HEK293 (cell line): ENCODE measurements around the gene PKMYT1.
A peak's percentile ranks its signal among the peaks of the same experiment; 100 is the strongest.

Experiments used
- CTCF ChIA-PET: fragments of 350-600 bp; formaldehyde crosslinking; extraction: SDS; loops from one replicate; lab custom pipeline; 2021; ENCODE audit warnings: antibody characterized with exemption; lab: Yijun Ruan, JAX
- POLR2A ChIA-PET: fragments of 300-600 bp; formaldehyde crosslinking; extraction: SDS; loops from one replicate; lab custom pipeline; 2020; ENCODE audit warnings: antibody characterized with exemption, inconsistent platforms; lab: Yijun Ruan, JAX
- H3K27ac ChIP-seq: fragments of 200-500 bp; sonication (Bioruptor generic); 2 replicates; pipeline ENCODE4 v1.5.1; 2014; ENCODE audit warnings: low read depth, low read length, control low read depth, inconsistent platforms; ENCODE audit errors: extremely low read depth
- H3K36me3 ChIP-seq, 2 experiments: fragments of 200-500 bp in 1 of 2; sonication (Bioruptor generic) in 1 of 2; 1 replicate in 1 of 2; 2 replicates in 1 of 2; pipeline ENCODE4 v1.5.1; 2014 to 2017; ENCODE audit warnings: inconsistent platforms in 2 of 2, low read length in 2 of 2; ENCODE audit not compliant: control insufficient read depth in 2 of 2, insufficient read depth in 1 of 2
- H3K4me1 ChIP-seq: fragments of 200-500 bp; sonication (Bioruptor generic); 2 replicates; pipeline ENCODE4 v1.5.1; 2014; ENCODE audit warnings: mild to moderate bottlenecking, low read length, inconsistent platforms; ENCODE audit not compliant: control insufficient read depth, insufficient read depth
- H3K4me3 ChIP-seq: 2 replicates; pipeline ENCODE4 v1.5.1; 2011; ENCODE audit warnings: low read depth, mild to moderate bottlenecking, control low read depth, low read length, moderate library complexity
- H3K9me3 ChIP-seq: fragments of 200-500 bp; sonication (Bioruptor generic); 2 replicates; pipeline ENCODE4 v1.5.1; 2014; ENCODE audit warnings: low read depth, low read length, inconsistent platforms; ENCODE audit not compliant: control insufficient read depth, insufficient read depth
- IKZF3 ChIP-seq: fragments of 450-650 bp; IDR thresholded peaks from 2 replicates; pipeline ENCODE4 v1.5.0; 2018; ENCODE audit warnings: missing biosample characterization, mild to moderate bottlenecking, missing genetic modification characterization, moderate library complexity
- KLF1 ChIP-seq: fragments of 450-650 bp; formaldehyde crosslinking; IDR thresholded peaks from 2 replicates; pipeline ENCODE4 v1.5.1; 2016; ENCODE audit warnings: missing biosample characterization, missing genetic modification characterization
- PRDM1 ChIP-seq: fragments of 450-650 bp; formaldehyde crosslinking; IDR thresholded peaks from 2 replicates; pipeline ENCODE4; 2016; ENCODE audit warnings: missing biosample characterization, missing genetic modification characterization
- YY2 ChIP-seq: fragments of 450-650 bp; formaldehyde crosslinking; IDR thresholded peaks from 2 replicates; pipeline ENCODE4 v1.5.1; 2016; ENCODE audit warnings: missing biosample characterization, missing genetic modification characterization
- ZIC2 ChIP-seq: fragments of 450-650 bp; formaldehyde crosslinking; IDR thresholded peaks from 2 replicates; pipeline ENCODE4 v1.5.1; 2016; ENCODE audit warnings: missing biosample characterization, missing genetic modification characterization
- ZNF488 ChIP-seq: fragments of 450-650 bp; formaldehyde crosslinking; IDR thresholded peaks from 2 replicates; pipeline ENCODE4 v1.5.1; 2016; ENCODE audit warnings: missing biosample characterization, missing genetic modification characterization
- ZNF501 ChIP-seq: fragments of 450-650 bp; formaldehyde crosslinking; IDR thresholded peaks from 2 replicates; pipeline ENCODE4 v1.5.1; 2016; ENCODE audit warnings: missing biosample characterization, missing genetic modification characterization
- ZNF513 ChIP-seq: fragments of 450-650 bp; IDR thresholded peaks from 2 replicates; pipeline ENCODE4 v1.5.1; 2018; ENCODE audit warnings: missing biosample characterization, missing genetic modification characterization
- ZNF677 ChIP-seq: fragments of 450-650 bp; IDR thresholded peaks from 2 replicates; pipeline ENCODE4 v1.5.0; 2018; ENCODE audit warnings: missing biosample characterization, mild to moderate bottlenecking, missing genetic modification characterization, moderate library complexity
- ZNF76 ChIP-seq: fragments of 450-650 bp; formaldehyde crosslinking; IDR thresholded peaks from 2 replicates; pipeline ENCODE4; 2016; ENCODE audit warnings: low read depth, missing biosample characterization, missing genetic modification characterization, borderline replicate concordance
- TF ChIP-seq, protein P1 (sequence below): fragments of 450-650 bp; formaldehyde crosslinking; conservative IDR thresholded peaks from 2 replicates; pipeline ENCODE4 v1.5.1; 2016; ENCODE audit warnings: low read depth, missing biosample characterization, missing genetic modification characterization
- TF ChIP-seq, protein P2 (sequence below): fragments of 450-650 bp; formaldehyde crosslinking; IDR thresholded peaks from 2 replicates; pipeline ENCODE4 v1.5.1; 2016; ENCODE audit warnings: missing biosample characterization, missing genetic modification characterization

The PKMYT1 gene

DNA sequence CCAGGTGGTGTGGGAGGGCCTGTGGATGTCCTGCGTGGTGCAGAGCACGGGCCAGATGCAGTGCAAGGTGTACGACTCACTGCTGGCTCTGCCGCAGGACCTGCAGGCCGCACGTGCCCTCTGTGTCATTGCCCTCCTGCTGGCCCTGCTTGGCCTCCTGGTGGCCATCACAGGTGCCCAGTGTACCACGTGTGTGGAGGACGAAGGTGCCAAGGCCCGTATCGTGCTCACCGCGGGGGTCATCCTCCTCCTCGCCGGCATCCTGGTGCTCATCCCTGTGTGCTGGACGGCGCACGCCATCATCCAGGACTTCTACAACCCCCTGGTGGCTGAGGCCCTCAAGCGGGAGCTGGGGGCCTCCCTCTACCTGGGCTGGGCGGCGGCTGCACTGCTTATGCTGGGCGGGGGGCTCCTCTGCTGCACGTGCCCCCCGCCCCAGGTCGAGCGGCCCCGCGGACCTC lies 33.3 kb upstream of the PKMYT1 start:
- H3K9me3 ChIP-seq: no peaks in the 10 kb centered on the region
- CTCF ChIA-PET: interaction anchor here (0.6 kb wide), 1 partner anchor 29 kb away, joined by 3 read pairs; no protein-coding TSS in a partner anchor
- H3K4me1 ChIP-seq: no peaks in the 10 kb centered on the region; the same call in 1 of the 2 replicates
- TF ChIP-seq ZNF488 (tag by site-specific recombination) (no peak), ZNF513 (tag by site-specific recombination) (no peak), IKZF3 (tag by site-specific recombination) (no peak), ZNF501 (tag by site-specific recombination) (no peak)
- TF ChIP-seq, protein P1, sequence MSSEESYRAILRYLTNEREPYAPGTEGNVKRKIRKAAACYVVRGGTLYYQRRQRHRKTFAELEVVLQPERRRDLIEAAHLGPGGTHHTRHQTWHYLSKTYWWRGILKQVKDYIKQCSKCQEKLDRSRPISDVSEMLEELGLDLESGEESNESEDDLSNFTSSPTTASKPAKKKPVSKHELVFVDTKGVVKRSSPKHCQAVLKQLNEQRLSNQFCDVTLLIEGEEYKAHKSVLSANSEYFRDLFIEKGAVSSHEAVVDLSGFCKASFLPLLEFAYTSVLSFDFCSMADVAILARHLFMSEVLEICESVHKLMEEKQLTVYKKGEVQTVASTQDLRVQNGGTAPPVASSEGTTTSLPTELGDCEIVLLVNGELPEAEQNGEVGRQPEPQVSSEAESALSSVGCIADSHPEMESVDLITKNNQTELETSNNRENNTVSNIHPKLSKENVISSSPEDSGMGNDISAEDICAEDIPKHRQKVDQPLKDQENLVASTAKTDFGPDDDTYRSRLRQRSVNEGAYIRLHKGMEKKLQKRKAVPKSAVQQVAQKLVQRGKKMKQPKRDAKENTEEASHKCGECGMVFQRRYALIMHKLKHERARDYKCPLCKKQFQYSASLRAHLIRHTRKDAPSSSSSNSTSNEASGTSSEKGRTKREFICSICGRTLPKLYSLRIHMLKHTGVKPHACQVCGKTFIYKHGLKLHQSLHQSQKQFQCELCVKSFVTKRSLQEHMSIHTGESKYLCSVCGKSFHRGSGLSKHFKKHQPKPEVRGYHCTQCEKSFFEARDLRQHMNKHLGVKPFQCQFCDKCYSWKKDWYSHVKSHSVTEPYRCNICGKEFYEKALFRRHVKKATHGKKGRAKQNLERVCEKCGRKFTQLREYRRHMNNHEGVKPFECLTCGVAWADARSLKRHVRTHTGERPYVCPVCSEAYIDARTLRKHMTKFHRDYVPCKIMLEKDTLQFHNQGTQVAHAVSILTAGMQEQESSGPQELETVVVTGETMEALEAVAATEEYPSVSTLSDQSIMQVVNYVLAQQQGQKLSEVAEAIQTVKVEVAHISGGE: no peak
- H3K27ac ChIP-seq: no peak overlapping the region
- POLR2A ChIA-PET: no interaction called here
- H3K4me3 ChIP-seq: no peak overlapping the region
- H3K36me3 ChIP-seq: no peaks in the 10 kb centered on the region

DNA sequence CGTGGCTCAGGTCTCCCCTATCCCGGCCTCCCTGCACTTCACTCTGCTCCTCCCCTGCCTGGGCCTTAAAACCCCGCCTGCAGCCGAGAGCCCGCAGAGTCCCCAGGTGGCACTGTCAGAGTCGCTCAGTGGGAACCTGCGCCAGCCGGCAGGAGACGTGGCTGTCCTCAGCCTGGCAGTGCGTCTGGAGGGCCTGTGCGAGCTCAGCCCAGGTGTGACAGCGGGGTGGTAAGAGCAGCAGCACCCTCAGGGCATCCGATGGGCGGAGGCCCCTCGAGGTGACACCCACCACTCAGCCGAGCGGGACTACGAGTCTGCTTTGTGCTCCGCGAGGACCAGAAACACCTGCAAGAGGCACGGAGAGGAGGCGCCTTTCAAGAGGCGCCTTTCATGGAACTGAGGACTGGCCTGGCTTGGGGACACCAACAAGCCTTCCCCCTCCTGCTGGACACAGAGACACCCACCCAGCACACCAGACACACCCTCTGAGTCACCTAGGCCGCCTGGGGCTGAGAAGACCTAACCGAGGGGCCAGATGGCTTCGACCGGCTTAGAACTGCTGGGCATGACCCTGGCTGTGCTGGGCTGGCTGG lies 32.7 kb upstream of the PKMYT1 start, which contains the start of gene CLDN9:
CLDN9 (plus strand) TSS at position 96 of the 593 bp plus-strand sequence; CDS start at position 536, 440 bp downstream.
- Histone ChIP-seq H3K4me3 (no peak within 1 kb of the TSS), H3K36me3 (no peaks in the 10 kb centered on the region), H3K9me3 (no peaks in the 10 kb centered on the region), H3K27ac (no peak within 1 kb of the TSS), H3K4me1 (no peaks in the 10 kb centered on the region; the same call in 1 of the 2 replicates)
- ChIA-PET POLR2A (interaction anchor here (0.6 to 1.4 kb wide), 4 partner anchors 8 to 15 kb away, joined by 3 to 5 read pairs (median 4); partner anchors contain the start of genes HCFC1R1 and THOC6), CTCF (interaction anchor here (0.6 kb wide), 1 partner anchor 29 kb away, joined by 3 read pairs; no protein-coding TSS in a partner anchor)
- TF ChIP-seq ZNF76 (tag by site-specific recombination): no peak
- TF ChIP-seq YY2: no peak
- TF ChIP-seq ZNF488 (tag by site-specific recombination): no peak
- TF ChIP-seq, protein P2, sequence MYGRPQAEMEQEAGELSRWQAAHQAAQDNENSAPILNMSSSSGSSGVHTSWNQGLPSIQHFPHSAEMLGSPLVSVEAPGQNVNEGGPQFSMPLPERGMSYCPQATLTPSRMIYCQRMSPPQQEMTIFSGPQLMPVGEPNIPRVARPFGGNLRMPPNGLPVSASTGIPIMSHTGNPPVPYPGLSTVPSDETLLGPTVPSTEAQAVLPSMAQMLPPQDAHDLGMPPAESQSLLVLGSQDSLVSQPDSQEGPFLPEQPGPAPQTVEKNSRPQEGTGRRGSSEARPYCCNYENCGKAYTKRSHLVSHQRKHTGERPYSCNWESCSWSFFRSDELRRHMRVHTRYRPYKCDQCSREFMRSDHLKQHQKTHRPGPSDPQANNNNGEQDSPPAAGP (tag by site-specific recombination): 0 out of 2 replicates have a peak, but pooled peaks have one; percentile 17
- TF ChIP-seq KLF1 (tag by site-specific recombination): peak; percentile 80
- no peak for TF ChIP-seq PRDM1 (tag by site-specific recombination)
- peak; percentile 71; the same call in 1 of the 2 replicates for TF ChIP-seq ZNF677 (tag by site-specific recombination)
- peak; percentile 74 for TF ChIP-seq ZIC2 (tag by site-specific recombination)
